ENCODE measurements around the gene F2RL3.

Gene F2RL3

DNA sequence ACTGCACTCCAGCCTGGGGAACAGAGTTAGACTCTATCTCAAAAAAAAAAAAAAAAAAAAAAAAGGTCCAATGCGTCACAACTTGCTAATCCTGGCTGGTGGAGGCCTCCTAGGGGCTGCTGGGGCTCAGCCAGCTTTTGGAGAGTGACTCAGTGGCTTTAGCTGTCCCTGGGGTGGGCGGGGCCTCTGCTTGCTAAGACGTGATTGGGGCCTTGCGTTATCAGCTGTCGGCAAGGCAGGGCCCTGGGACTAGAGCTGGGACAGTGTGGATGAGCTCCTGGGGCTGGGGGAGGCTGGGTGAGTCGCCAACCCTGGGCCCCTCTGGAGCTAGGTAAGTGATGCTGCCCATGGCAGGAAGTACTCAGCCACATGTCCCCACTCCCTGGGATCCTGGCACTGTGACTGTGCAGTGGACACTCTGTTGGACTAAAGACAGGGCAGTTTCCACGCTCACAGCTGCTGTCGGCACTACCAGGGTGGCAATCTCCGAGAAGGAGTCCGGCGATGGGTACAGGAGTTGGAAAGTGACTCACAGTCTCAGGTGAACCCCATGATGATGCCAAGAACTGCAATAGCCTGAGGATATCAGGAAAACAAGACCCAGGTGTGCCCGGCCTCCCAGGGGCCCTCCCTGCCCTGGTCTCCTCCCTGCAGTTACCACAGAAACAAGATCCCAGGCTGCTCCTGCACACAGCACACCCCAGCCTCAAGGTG, 32.2 kb downstream of the F2RL3 start:
- H3F3A ChIP-seq (ENCODE audit: insufficient read depth, low read length), result no peaks in the 10 kb centered on the region
- H3K4me1 ChIP-seq (ENCODE audit: insufficient read depth, low read length, severe bottlenecking), result no peaks in the 10 kb centered on the region
- H2AFZ ChIP-seq (ENCODE audit: low read length), result no peak overlapping the region
- H4K20me1 ChIP-seq (ENCODE audit: insufficient read depth, low read length), result no peaks in the 10 kb centered on the region
- H3K9me3 ChIP-seq (ENCODE audit: low read length), result no peaks in the 10 kb centered on the region
- no peak overlapping the region for H3K9ac ChIP-seq (ENCODE audit: low read length)
- no peaks in the 10 kb centered on the region for H3K79me2 ChIP-seq (ENCODE audit: insufficient read depth, low read length)
- H3K27ac ChIP-seq (ENCODE audit: low read depth, low read length, poor library complexity, severe bottlenecking), result no peak overlapping the region
- H3K36me3 ChIP-seq (ENCODE audit: insufficient read depth, low read length), result no peaks in the 10 kb centered on the region
- peaks cover 8% of the 10 kb centered on the region; the same call in 1 of the 2 replicates for H3K27me3 ChIP-seq (ENCODE audit: insufficient read depth, low read length)
- no peaks in the 10 kb centered on the region for H3K9me2 ChIP-seq (ENCODE audit: low read depth, low read length)
- no peak overlapping the region for H3K4me3 ChIP-seq (ENCODE audit: low read depth, low read length, poor library complexity, severe bottlenecking)
- H3K4me2 ChIP-seq (ENCODE audit: low read length), result no peak overlapping the region
- TF ChIP-seq EZH2 (IDR thresholded peaks at IDR 0.05; ENCODE audit: borderline replicate concordance, low read length), result no peak
- TF ChIP-seq, protein P1, sequence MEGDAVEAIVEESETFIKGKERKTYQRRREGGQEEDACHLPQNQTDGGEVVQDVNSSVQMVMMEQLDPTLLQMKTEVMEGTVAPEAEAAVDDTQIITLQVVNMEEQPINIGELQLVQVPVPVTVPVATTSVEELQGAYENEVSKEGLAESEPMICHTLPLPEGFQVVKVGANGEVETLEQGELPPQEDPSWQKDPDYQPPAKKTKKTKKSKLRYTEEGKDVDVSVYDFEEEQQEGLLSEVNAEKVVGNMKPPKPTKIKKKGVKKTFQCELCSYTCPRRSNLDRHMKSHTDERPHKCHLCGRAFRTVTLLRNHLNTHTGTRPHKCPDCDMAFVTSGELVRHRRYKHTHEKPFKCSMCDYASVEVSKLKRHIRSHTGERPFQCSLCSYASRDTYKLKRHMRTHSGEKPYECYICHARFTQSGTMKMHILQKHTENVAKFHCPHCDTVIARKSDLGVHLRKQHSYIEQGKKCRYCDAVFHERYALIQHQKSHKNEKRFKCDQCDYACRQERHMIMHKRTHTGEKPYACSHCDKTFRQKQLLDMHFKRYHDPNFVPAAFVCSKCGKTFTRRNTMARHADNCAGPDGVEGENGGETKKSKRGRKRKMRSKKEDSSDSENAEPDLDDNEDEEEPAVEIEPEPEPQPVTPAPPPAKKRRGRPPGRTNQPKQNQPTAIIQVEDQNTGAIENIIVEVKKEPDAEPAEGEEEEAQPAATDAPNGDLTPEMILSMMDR (IDR thresholded peaks at IDR 0.05; ENCODE audit: low read length), result no peak

DNA sequence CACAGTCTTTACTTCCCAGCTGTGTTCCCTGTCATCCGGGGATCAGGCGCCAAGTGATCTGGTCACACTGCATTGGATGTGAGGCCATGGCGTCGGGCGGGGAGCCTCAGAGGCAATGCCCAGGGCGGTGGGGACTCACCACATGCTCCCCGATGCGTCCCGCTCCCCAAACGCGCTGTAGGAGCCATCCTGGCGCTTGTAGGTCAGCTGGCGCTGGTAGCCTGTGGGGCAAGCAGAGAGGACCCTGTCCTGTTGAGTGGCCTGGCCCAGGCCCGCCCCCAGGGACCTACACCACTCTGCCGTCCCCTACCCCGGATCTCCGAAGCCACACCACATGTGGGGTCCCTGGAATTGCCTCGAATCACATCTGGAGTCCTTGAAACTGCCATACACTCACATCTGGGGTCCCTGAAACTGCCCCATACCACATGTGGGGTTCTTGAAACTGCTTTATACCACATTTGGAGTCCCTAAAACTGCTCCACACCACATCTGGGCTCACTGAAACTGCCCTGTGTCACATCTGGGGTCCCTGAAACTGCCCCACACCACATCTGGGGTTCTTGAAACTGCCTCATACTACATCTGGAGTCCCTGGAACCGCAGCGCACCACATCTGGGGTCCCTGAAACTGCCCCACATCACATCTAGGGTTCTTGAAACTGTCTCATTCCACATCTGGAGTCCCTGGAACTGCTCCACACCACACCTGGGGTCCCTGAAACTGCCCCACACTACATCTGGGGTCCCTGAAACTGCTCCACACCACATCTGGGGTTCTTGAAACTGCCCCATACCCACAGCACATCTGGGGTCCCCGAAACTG, 33.2 kb downstream of the F2RL3 start:
- Histone ChIP-seq H3K9ac (ENCODE audit: low read length) (no peak overlapping the region), H3K27ac (ENCODE audit: low read depth, low read length, poor library complexity, severe bottlenecking) (no peak overlapping the region), H3K36me3 (ENCODE audit: insufficient read depth, low read length) (no peaks in the 10 kb centered on the region), H3K4me3 (ENCODE audit: low read depth, low read length, poor library complexity, severe bottlenecking) (no peak overlapping the region), H3K9me2 (ENCODE audit: low read depth, low read length) (no peaks in the 10 kb centered on the region), H3K79me2 (ENCODE audit: insufficient read depth, low read length) (no peaks in the 10 kb centered on the region), H3K27me3 (ENCODE audit: insufficient read depth, low read length) (peaks cover 8% of the 10 kb centered on the region; the same call in 1 of the 2 replicates), H3K4me1 (ENCODE audit: insufficient read depth, low read length, severe bottlenecking) (no peaks in the 10 kb centered on the region), H3F3A (ENCODE audit: insufficient read depth, low read length) (no peaks in the 10 kb centered on the region), H3K4me2 (ENCODE audit: low read length) (no peak overlapping the region), H2AFZ (ENCODE audit: low read length) (no peak overlapping the region), H3K9me3 (ENCODE audit: low read length) (no peaks in the 10 kb centered on the region), H4K20me1 (ENCODE audit: insufficient read depth, low read length) (no peaks in the 10 kb centered on the region)
- TF ChIP-seq, protein P1 (IDR thresholded peaks at IDR 0.05; ENCODE audit: low read length), result no peak
- no peak for TF ChIP-seq EZH2 (IDR thresholded peaks at IDR 0.05; ENCODE audit: borderline replicate concordance, low read length)

DNA sequence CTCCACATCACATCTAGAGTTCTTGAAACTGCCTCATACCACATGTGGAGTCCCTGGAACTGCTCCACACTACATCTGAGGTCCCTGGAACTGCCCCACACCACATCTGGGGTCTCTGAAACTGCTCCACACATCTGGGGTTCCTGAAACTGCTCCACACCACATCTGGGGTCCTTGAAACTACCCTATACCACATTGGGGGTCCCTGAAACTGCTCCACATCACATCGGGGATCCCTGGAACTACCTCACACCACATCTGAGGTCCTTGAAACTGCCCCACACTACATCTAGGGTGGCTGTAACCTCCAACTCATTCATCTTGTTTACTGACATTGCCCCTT, 33.8 kb downstream of the F2RL3 start:
- no peak overlapping the region for H3K9ac ChIP-seq (ENCODE audit: low read length)
- H3F3A ChIP-seq (ENCODE audit: insufficient read depth, low read length), result no peaks in the 10 kb centered on the region
- H3K36me3 ChIP-seq (ENCODE audit: insufficient read depth, low read length), result no peaks in the 10 kb centered on the region
- no peak overlapping the region for H2AFZ ChIP-seq (ENCODE audit: low read length)
- H3K79me2 ChIP-seq (ENCODE audit: insufficient read depth, low read length), result no peaks in the 10 kb centered on the region
- H3K27me3 ChIP-seq (ENCODE audit: insufficient read depth, low read length), result peaks cover 8% of the 10 kb centered on the region; the same call in 1 of the 2 replicates
- no peaks in the 10 kb centered on the region for H3K4me1 ChIP-seq (ENCODE audit: insufficient read depth, low read length, severe bottlenecking)
- no peaks in the 10 kb centered on the region for H4K20me1 ChIP-seq (ENCODE audit: insufficient read depth, low read length)
- no peak overlapping the region for H3K4me3 ChIP-seq (ENCODE audit: low read depth, low read length, poor library complexity, severe bottlenecking)
- no peak overlapping the region for H3K27ac ChIP-seq (ENCODE audit: low read depth, low read length, poor library complexity, severe bottlenecking)
- H3K4me2 ChIP-seq (ENCODE audit: low read length), result no peak overlapping the region
- no peaks in the 10 kb centered on the region for H3K9me3 ChIP-seq (ENCODE audit: low read length)
- TF ChIP-seq, protein P1 (IDR thresholded peaks at IDR 0.05; ENCODE audit: low read length), result no peak
- TF ChIP-seq EZH2 (IDR thresholded peaks at IDR 0.05; ENCODE audit: borderline replicate concordance, low read length), result no peak
- no peaks in the 10 kb centered on the region for H3K9me2 ChIP-seq (ENCODE audit: low read depth, low read length)

All from OCI-LY1 (cell line).